CD4-positive, alpha-beta T cell treated with Interleukin-12 subunit alpha and Interleukin-12 subunit beta, for 1 hour (primary cell): ENCODE data around the gene DNAJB5.
"Not testable (repeated sequence)": the region's sequence is repeated elsewhere in the genome, so short reads cannot be mapped to it uniquely, and the experiment has no call there.

Source experiments
- DNase-seq: peaks from one replicate; pipeline ENCODE4 v3.0.0-alpha.2; 2020

Gene DNAJB5

GRCh38 chr9:35001285-35001677 is 11.7 kb downstream of the DNAJB5 start:
- no peak for DNase-seq

GRCh38 chr9:35001803-35002502 is 12.4 kb downstream of the DNAJB5 start:
- DNase-seq, result no peak

- DNase-seq, result no peak
These were observed 13.1 kb downstream of the DNAJB5 start for GRCh38 chr9:35002623-35003022.

- not testable (repeated sequence) for DNase-seq
These were observed 14.8 kb downstream of the DNAJB5 start for GRCh38 chr9:35004299-35004698.

- no peak for DNase-seq
These were observed 20.9 kb downstream of the DNAJB5 start for GRCh38 chr9:35010351-35010958.

GRCh38 chr9:35014517-35014916 is 25.0 kb downstream of the DNAJB5 start:
- no peak for DNase-seq

- not testable (repeated sequence) for DNase-seq
These were observed 33.9 kb downstream of the DNAJB5 start for GRCh38 chr9:35023443-35023842.

GRCh38 chr9:35026671-35027070 is 37.1 kb downstream of the DNAJB5 start:
- no peak for DNase-seq

- DNase-seq, result no peak
These were observed 37.8 kb downstream of the DNAJB5 start for GRCh38 chr9:35027374-35027773.

GRCh38 chr9:35027860-35028259 is 38.3 kb downstream of the DNAJB5 start:
- DNase-seq, result no peak

- DNase-seq, result no peak
These were observed 38.8 kb downstream of the DNAJB5 start for GRCh38 chr9:35028341-35028740.

GRCh38 chr9:35029241-35029640 is 39.7 kb downstream of the DNAJB5 start:
- DNase-seq, result no peak

GRCh38 chr9:35029852-35030251 is 40.3 kb downstream of the DNAJB5 start:
- no peak for DNase-seq

GRCh38 chr9:35033101-35033500 is 43.6 kb downstream of the DNAJB5 start:
- DNase-seq, result no peak

GRCh38 chr9:35035851-35036701 is 46.5 kb downstream of the DNAJB5 start:
- DNase-seq, result peak; percentile 38

- DNase-seq, result no peak
These were observed 52.6 kb downstream of the DNAJB5 start for GRCh38 chr9:35042081-35042604.

GRCh38 chr9:35042891-35043545 is 53.5 kb downstream of the DNAJB5 start:
- no peak for DNase-seq

- no peak for DNase-seq
These were observed 54.5 kb downstream of the DNAJB5 start for GRCh38 chr9:35044071-35044470.
